Fibroblast of pulmonary artery (primary cell): ENCODE data around the gene LRRC51.
"Not testable (repeated sequence)": the region's sequence is repeated elsewhere in the genome, so short reads cannot be mapped to it uniquely, and the experiment has no call there.

ENCODE experiments used
- DNase-seq: peaks from one replicate; pipeline ENCODE4 v3.0.0-alpha.2; 2010; ENCODE audit warnings: low read depth
- H3K4me3 ChIP-seq: replicated peaks from 2 replicates; pipeline ENCODE4 v1.5.1; 2011; ENCODE audit warnings: low read depth, mild to moderate bottlenecking, control low read depth, low read length, moderate library complexity
- CTCF ChIP-seq: IDR thresholded peaks from 2 replicates; pipeline ENCODE4 v1.5.1; 2011; ENCODE audit warnings: mild to moderate bottlenecking, control low read depth, low read length, inconsistent platforms; ENCODE audit errors: missing control alignments

LRRC51 gene

GRCh38 chr11:72127923-72128322 lies 47.3 kb downstream of the LRRC51 start:
- TF ChIP-seq CTCF: no peak
- no peak for DNase-seq
- no peak overlapping the region for H3K4me3 ChIP-seq

GRCh38 chr11:72129381-72129780 lies 48.7 kb downstream of the LRRC51 start:
- H3K4me3 ChIP-seq: no peak overlapping the region
- no peak for TF ChIP-seq CTCF
- DNase-seq: no peak

- TF ChIP-seq CTCF: no peak
- DNase-seq: no peak
- H3K4me3 ChIP-seq: no peak overlapping the region
Measured at GRCh38 chr11:72132646-72133045, 52.0 kb downstream of the LRRC51 start.

GRCh38 chr11:72135473-72135872 lies 54.8 kb downstream of the LRRC51 start, which contains the start of gene FOLR3:
FOLR3 (plus strand) TSS chr11:72135725; CDS start chr11:72135953, 228 bp downstream.
- not testable (repeated sequence) for H3K4me3 ChIP-seq, DNase-seq

GRCh38 chr11:72135891-72136683 lies 55.4 kb downstream of the LRRC51 start:
- no peak for TF ChIP-seq CTCF
- no peak for DNase-seq
- H3K4me3 ChIP-seq: no peak overlapping the region

GRCh38 chr11:72136684-72137262 lies 56.1 kb downstream of the LRRC51 start:
- no peak for TF ChIP-seq CTCF
- no peak overlapping the region for H3K4me3 ChIP-seq
- no peak for DNase-seq

- no peak for TF ChIP-seq CTCF
- H3K4me3 ChIP-seq: no peak overlapping the region
- DNase-seq: no peak
Measured at GRCh38 chr11:72138821-72139390, 58.3 kb downstream of the LRRC51 start.
